H1 (cell line): ENCODE results near the gene SLC48A1. TPM values are rescaled to one million over a fixed set of nuclear protein-coding genes. Genes with fewer than 3 reads are reported as not detected.

Source experiments
- CTCF ChIA-PET: fragments of 300-600 bp; sonication (Branson Sonifier 250); formaldehyde crosslinking; loops from one replicate; lab custom pipeline; 2021; ENCODE audit not compliant: partially characterized antibody; lab: Charles Lee
- POLR2A ChIA-PET: fragments of 300-600 bp; sonication (Branson Sonifier 250); formaldehyde crosslinking; loops from one replicate; lab custom pipeline; 2021; ENCODE audit warnings: inconsistent platforms; ENCODE audit not compliant: partially characterized antibody; lab: Charles Lee
- DNase-seq, 2 experiments: peaks; one replicate each; pipeline versions ENCODE4 v3.0.0 to v3.0.0-alpha.2; 2010 to 2022; ENCODE audit warnings: low spot score in 2 of 2, low read depth in 1 of 2, mixed read lengths in 1 of 2
- FAIRE-seq: peaks from 2 replicates; lab custom pipeline; 2011; peaks lifted over from hg19 to GRCh38; lab: Jason Lieb, UNC
- H2AFZ ChIP-seq: 2 replicates; pipeline ENCODE4 v1.8.1; 2012; ENCODE audit warnings: low read length, inconsistent platforms
- H2AK5ac ChIP-seq: 2 replicates; pipeline ENCODE4 v1.6.1; 2013; ENCODE audit warnings: low read depth, low read length
- H2BK120ac ChIP-seq: replicated peaks from 2 replicates; pipeline ENCODE3; 2013; ENCODE audit warnings: low read depth, low read length, inconsistent platforms
- H2BK12ac ChIP-seq: 2 replicates; pipeline ENCODE4 v1.6.1; 2013; ENCODE audit warnings: low read depth, low read length
- H2BK15ac ChIP-seq: 2 replicates; pipeline ENCODE4 v1.6.1; 2013; ENCODE audit warnings: low read length
- H2BK20ac ChIP-seq: 2 replicates; pipeline ENCODE4 v1.6.1; 2013; ENCODE audit warnings: low read length
- H2BK5ac ChIP-seq: 2 replicates; pipeline ENCODE4 v1.6.1; 2013; ENCODE audit warnings: low read depth, low read length
- H3K14ac ChIP-seq: 2 replicates; pipeline ENCODE4 v1.6.1; 2013; ENCODE audit warnings: inconsistent platforms; ENCODE audit not compliant: insufficient read length
- H3K18ac ChIP-seq: 2 replicates; pipeline ENCODE4 v1.6.1; 2013; ENCODE audit warnings: low read length; ENCODE audit errors: extremely low read depth
- H3K23ac ChIP-seq: 2 replicates; pipeline ENCODE4 v1.6.1; 2013; ENCODE audit warnings: inconsistent platforms; ENCODE audit not compliant: insufficient read length
- H3K23me2 ChIP-seq: 2 replicates; pipeline ENCODE4 v1.6.1; 2013; ENCODE audit warnings: low read depth, low read length
- H3K27ac ChIP-seq: 2 replicates; pipeline ENCODE4 v1.6.1; 2011; ENCODE audit warnings: low read depth, low read length, inconsistent platforms
- H3K27me3 ChIP-seq, 4 experiments: replicated peaks in 1 of 4; 1 replicate in 1 of 4; 2 replicates in 3 of 4; pipeline versions ENCODE4 v1.6.1 to v1.8.1; 2011 to 2013; ENCODE audit warnings: low read length in 3 of 4, mild to moderate bottlenecking in 3 of 4, inconsistent platforms in 2 of 4, mixed read lengths in 2 of 4, moderate library complexity in 1 of 4; ENCODE audit not compliant: control insufficient read depth in 3 of 4, insufficient read depth in 3 of 4; ENCODE audit errors: extremely low read depth in 1 of 4
- H3K36me3 ChIP-seq, 4 experiments: 2 replicates each; pipeline versions ENCODE4 v1.6.1 to v1.8.1; 2011 to 2013; ENCODE audit warnings: mild to moderate bottlenecking in 4 of 4, low read length in 3 of 4, moderate library complexity in 2 of 4, control low read depth in 1 of 4, inconsistent platforms in 1 of 4; ENCODE audit not compliant: insufficient read depth in 4 of 4, control insufficient read depth in 2 of 4
- H3K4ac ChIP-seq: replicated peaks from 2 replicates; pipeline ENCODE3; 2013; ENCODE audit warnings: low read length, low read depth, mixed read lengths, inconsistent platforms; ENCODE audit not compliant: insufficient read length
- H3K4me1 ChIP-seq, 4 experiments: replicated peaks in 1 of 4; 1 replicate in 1 of 4; 2 replicates in 3 of 4; pipeline versions ENCODE4 v1.6.1 to v1.8.1; 2011 to 2013; ENCODE audit warnings: low read length in 3 of 4, inconsistent platforms in 2 of 4, mixed read lengths in 1 of 4; ENCODE audit not compliant: insufficient read depth in 4 of 4, control insufficient read depth in 3 of 4
- H3K4me2 ChIP-seq, 2 experiments: 2 replicates each; pipeline versions ENCODE4 v1.6.1 to v1.8.1; 2011 to 2013; ENCODE audit warnings: low read depth in 2 of 2, low read length in 2 of 2, control low read depth in 1 of 2, inconsistent platforms in 1 of 2, mild to moderate bottlenecking in 1 of 2; ENCODE audit not compliant: insufficient read depth in 1 of 2
- H3K4me3 ChIP-seq, 4 experiments: fragments of 200-600, 300-600 bp in 1 of 4; sonication (generic), shearing (Covaris generic), sonication (Bioruptor Twin) in 1 of 4; 2 replicates each; pipeline versions ENCODE4 v1.5.1 to v1.8.1; 2011 to 2016; ENCODE audit warnings: low read length in 4 of 4, low read depth in 3 of 4, control low read depth in 2 of 4, inconsistent platforms in 2 of 4, mild to moderate bottlenecking in 2 of 4, mixed read lengths in 1 of 4, moderate library complexity in 1 of 4; ENCODE audit not compliant: insufficient read depth in 2 of 4; ENCODE audit errors: extremely low read depth in 1 of 4
- H3K56ac ChIP-seq: replicated peaks from 2 replicates; pipeline ENCODE3; 2013; ENCODE audit warnings: low read depth, mild to moderate bottlenecking, mixed read lengths, low read length, inconsistent platforms; ENCODE audit not compliant: insufficient read length
- H3K79me1 ChIP-seq: 2 replicates; pipeline ENCODE4 v1.6.1; 2013; ENCODE audit warnings: low read depth, low read length, control low read depth
- H3K79me2 ChIP-seq, 2 experiments: 2 replicates each; pipeline versions ENCODE4 v1.6.1 to v1.8.1; 2012 to 2013; ENCODE audit warnings: low read length in 2 of 2, mild to moderate bottlenecking in 2 of 2, inconsistent platforms in 1 of 2; ENCODE audit not compliant: insufficient read depth in 2 of 2, control insufficient read depth in 1 of 2
- H3K9ac ChIP-seq, 4 experiments: replicated peaks in 1 of 4; 1 replicate in 1 of 4; 2 replicates in 3 of 4; pipeline versions ENCODE4 v1.6.1 to v1.8.1; 2011 to 2013; ENCODE audit warnings: low read depth in 3 of 4, low read length in 3 of 4, control low read depth in 2 of 4, mild to moderate bottlenecking in 2 of 4, moderate library complexity in 2 of 4, inconsistent platforms in 1 of 4; ENCODE audit errors: extremely low read depth in 1 of 4
- H3K9me3 ChIP-seq, 2 experiments: 2 replicates each; pipeline versions ENCODE4 v1.6.1 to v1.8.1; 2012 to 2013; ENCODE audit warnings: mild to moderate bottlenecking in 2 of 2, moderate library complexity in 2 of 2, control low read depth in 1 of 2, inconsistent platforms in 1 of 2, low read depth in 1 of 2, low read length in 1 of 2, mixed read lengths in 1 of 2; ENCODE audit not compliant: insufficient read depth in 2 of 2
- H4K20me1 ChIP-seq, 2 experiments: replicated peaks in 1 of 2; 2 replicates each; pipeline versions ENCODE3 to v1.8.1; 2011 to 2013; ENCODE audit warnings: inconsistent platforms in 2 of 2, low read length in 2 of 2, mild to moderate bottlenecking in 1 of 2; ENCODE audit not compliant: insufficient read depth in 2 of 2, control insufficient read depth in 1 of 2
- H4K5ac ChIP-seq: 2 replicates; pipeline ENCODE4 v1.6.1; 2013; ENCODE audit warnings: low read length, low read depth, mixed read lengths, inconsistent platforms; ENCODE audit not compliant: insufficient read length
- H4K8ac ChIP-seq: 2 replicates; pipeline ENCODE4 v1.8.0; 2013; ENCODE audit warnings: mild to moderate bottlenecking, moderate library complexity, low read length, inconsistent platforms; ENCODE audit not compliant: insufficient read depth; ENCODE audit errors: extremely low read depth
- H4K91ac ChIP-seq: replicated peaks from 2 replicates; pipeline ENCODE3; 2013; ENCODE audit warnings: low read length, mixed read lengths, inconsistent platforms; ENCODE audit not compliant: insufficient read length
- BACH1 ChIP-seq: IDR thresholded peaks from 2 replicates; pipeline ENCODE4 v1.6.1; 2012; ENCODE audit warnings: low read length, improper control_type of control experiment
- CBX8 ChIP-seq: fragments of 300-800, 300-1000 bp; sonication (generic); IDR thresholded peaks from 2 replicates; pipeline ENCODE4 v1.7.1; 2016; ENCODE audit warnings: low read depth, low read length, borderline replicate concordance
- CTCF ChIP-seq, 3 experiments: IDR thresholded peaks; 1 replicate in 2 of 3; 2 replicates in 1 of 3; pipeline versions ENCODE4 v1.5.1 to v1.6.1; 2011; ENCODE audit warnings: low read length in 3 of 3, mild to moderate bottlenecking in 3 of 3, inconsistent platforms in 2 of 3, low read depth in 1 of 3, moderate library complexity in 1 of 3; ENCODE audit not compliant: insufficient read depth in 1 of 3; ENCODE audit errors: control extremely low read depth in 1 of 3
- PHF8 ChIP-seq: fragments of 200-600 bp; sonication (generic); conservative IDR thresholded peaks from 2 replicates; pipeline ENCODE4 v1.7.1; 2012; ENCODE audit warnings: low read depth, mild to moderate bottlenecking, inconsistent platforms, low read length, moderate library complexity
- RAD21 ChIP-seq, 2 experiments: IDR thresholded peaks in 1 of 2; conservative IDR thresholded peaks in 1 of 2; 2 replicates each; pipeline ENCODE4 v1.6.1; 2011; ENCODE audit warnings: low read depth in 2 of 2, low read length in 2 of 2, improper control_type of control experiment in 1 of 2, inconsistent platforms in 1 of 2, mild to moderate bottlenecking in 1 of 2, moderate library complexity in 1 of 2
- SUZ12 ChIP-seq: fragments of 200-600 bp; sonication (generic); IDR thresholded peaks from 2 replicates; pipeline ENCODE4 v1.6.1; 2012; ENCODE audit warnings: mild to moderate bottlenecking, inconsistent platforms, low read length, moderate library complexity, mixed read lengths
- ZNF274 ChIP-seq: IDR thresholded peaks from 2 replicates; pipeline ENCODE4 v1.7.0; 2012; ENCODE audit warnings: low read length, borderline replicate concordance; ENCODE audit errors: extremely low read depth
- WGBS, 2 experiments: shearing (Covaris generic) in 1 of 2; methylation state at CpG; one replicate each; pipeline versions ENCODE4 v1.1.6 to v1.1.7; 2013 to 2015; ENCODE audit warnings: low lambda C conversion rate in 2 of 2, mixed read lengths in 2 of 2, inconsistent platforms in 1 of 2, low coverage in 1 of 2, missing lambda C conversion rate in 1 of 2; ENCODE audit not compliant: insufficient replicate concordance in 2 of 2, insufficient coverage in 1 of 2, insufficient read length in 1 of 2; ENCODE audit errors: extremely low coverage in 1 of 2, missing lambda C conversion rate in 1 of 2; 5-methylcytosine and 5-hydroxymethylcytosine counted together
- polyA plus RNA-seq, 7 experiments: library from polyadenylated mRNA; depleted of rRNA in 3 of 7; stranded (reverse) in 5 of 7; unstranded in 2 of 7; fragments of >200 nt in 5 of 7; fragments of 200-250 nt in 2 of 7; gene quantifications; 1 replicate in 5 of 7; 2 replicates in 1 of 7; 4 replicates in 1 of 7; pipeline versions ENCODE4 v1.2.1 to v1.2.3, GENCODE V29; 2011 to 2013; ENCODE audit warnings: missing spikeins in 2 of 7, mixed read lengths in 2 of 7
- total RNA-seq: library from RNA; stranded (reverse); fragmentation: NEBNext Ultra II Directional; extraction: Animal tissue kit (Norgen Biotek cat#: 25700); gene quantifications from 2 replicates; pipeline ENCODE4 v1.2.1, GENCODE V29; 2021
- TF ChIP-seq, protein P1 (sequence below): IDR thresholded peaks from 2 replicates; pipeline ENCODE4 v1.6.1; 2011; ENCODE audit warnings: low read length, improper control_type of control experiment

SLC48A1 gene
- total and polyA plus RNA-seq, 2 of the 8 experiments (the other 6 are each of a cell fraction or from before 2014, with no cell fraction given): 9.5 to 14.1 TPM

GRCh38 chr12:47807338-47807737, 34.3 kb downstream of the SLC48A1 start:
- no peak overlapping the region for H3K14ac ChIP-seq
- peaks cover 0 to 2% (median 0%) of the 10 kb centered on the region in 4 experiments; a peak in 1 of 8 replicates for H3K36me3 ChIP-seq
- no peak overlapping the region for H2AFZ ChIP-seq
- peaks cover 12% of the 10 kb centered on the region; the same call in 1 of the 2 replicates for H3K79me1 ChIP-seq
- no peak overlapping the region for H3K18ac ChIP-seq
- peaks cover 10 to 18% of the 10 kb centered on the region in 2 experiments for H4K20me1 ChIP-seq
- no peak overlapping the region for H2AK5ac ChIP-seq
- no peak overlapping the region for H2BK120ac ChIP-seq
- H3K4me3 ChIP-seq: no peak overlapping the region
- H3K9ac ChIP-seq: no peak overlapping the region
- no peak for FAIRE-seq
- H3K79me2 ChIP-seq: peaks cover 0 to 95% of the 10 kb centered on the region in 2 experiments; a peak in 3 of 4 replicates
- H4K91ac ChIP-seq: no peak overlapping the region
- H3K4me2 ChIP-seq: no peak overlapping the region
- no peak for DNase-seq
- H3K4ac ChIP-seq: no peak overlapping the region
- H3K56ac ChIP-seq: no peak overlapping the region
- 76% methylated on average over 5 of the region's 5 CpGs; no CpG with 5 or more reads in 1 of the 2 experiments for WGBS, 2 experiments
- ChIA-PET CTCF (interaction anchor here (0.8 to 58.8 kb wide), 12 partner anchors 10 to 92 kb away, joined by 3 to 2001 read pairs (median 8); partner anchors contain the start of genes HDAC7 and RAPGEF3), POLR2A (interaction anchor here (1.0 to 29.3 kb wide), 4 partner anchors 9 to 91 kb away, joined by 4 to 480 read pairs (median 10); no protein-coding TSS in a partner anchor)
- H3K27me3 ChIP-seq: no peaks in the 10 kb centered on the region
- H2BK15ac ChIP-seq: no peak overlapping the region
- H3K23me2 ChIP-seq: 0 out of 2 replicates have a peak, but pooled peaks cover 1% of the 10 kb centered on the region
- H2BK20ac ChIP-seq: no peak overlapping the region
- H3K9me3 ChIP-seq: no peaks in the 10 kb centered on the region
- H4K8ac ChIP-seq: no peak overlapping the region
- H3K23ac ChIP-seq: no peak overlapping the region
- H3K4me1 ChIP-seq: peaks cover 14 to 39% (median 31%) of the 10 kb centered on the region in 4 experiments
- H2BK5ac ChIP-seq: no peak overlapping the region; the same call in 1 of the 2 replicates
- H4K5ac ChIP-seq: no peak overlapping the region
- no peak overlapping the region for H3K27ac ChIP-seq
- no peak overlapping the region for H2BK12ac ChIP-seq
- TF ChIP-seq RAD21 (IDR thresholded peaks at IDR 0.05 in 1 of 2, conservative IDR thresholded peaks at IDR 0.05 in 1 of 2; ENCODE audit: low read depth in 2 of 2, low read length in 2 of 2) (no peak), SUZ12 (no peak), ZNF274 (no peak), CTCF (IDR thresholded peaks at IDR 0.05; ENCODE audit: control extremely low read depth in 1 of 3, insufficient read depth in 1 of 3, low read depth in 1 of 3, low read length in 3 of 3) (no peak), CBX8 (no peak), PHF8 (no peak), BACH1 (no peak)
- TF ChIP-seq, protein P1, sequence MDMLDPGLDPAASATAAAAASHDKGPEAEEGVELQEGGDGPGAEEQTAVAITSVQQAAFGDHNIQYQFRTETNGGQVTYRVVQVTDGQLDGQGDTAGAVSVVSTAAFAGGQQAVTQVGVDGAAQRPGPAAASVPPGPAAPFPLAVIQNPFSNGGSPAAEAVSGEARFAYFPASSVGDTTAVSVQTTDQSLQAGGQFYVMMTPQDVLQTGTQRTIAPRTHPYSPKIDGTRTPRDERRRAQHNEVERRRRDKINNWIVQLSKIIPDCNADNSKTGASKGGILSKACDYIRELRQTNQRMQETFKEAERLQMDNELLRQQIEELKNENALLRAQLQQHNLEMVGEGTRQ: no peak
